HCT116 (cell line): ENCODE measurements around the gene ZNF236. TPM values are rescaled to one million over a fixed set of nuclear protein-coding genes. Genes with fewer than 3 reads are reported as not detected.

Experiments
- ATAC-seq: fragments of 200-7000 bp; cut with Tn5 transposase; 2 replicates; pipeline ENCODE4 v1.9.1; 2020; ENCODE audit warnings: mild to moderate bottlenecking, moderate library complexity
- BruUV-seq: library from RNA; stranded (reverse); fragments of 400-500 nt; replicated peaks from 2 replicates; lab custom pipeline; 2021; lab: Mats Ljungman, UMichigan
- CTCF ChIA-PET: fragments of 300-600 bp; sonication (Branson Sonifier 250); formaldehyde crosslinking; loops from one replicate; lab custom pipeline; 2021; ENCODE audit warnings: antibody characterized with exemption; lab: Charles Lee
- POLR2A ChIA-PET: fragments of 300-600, 350-600 bp; sonication (Branson Sonifier 250); formaldehyde crosslinking; loops from one replicate; lab custom pipeline; 2021; ENCODE audit warnings: antibody characterized with exemption; lab: Charles Lee
- RAD21 ChIA-PET, 2 experiments: fragments of 300-600 bp; sonication (Branson Sonifier 250); formaldehyde crosslinking; loops; one replicate each; lab custom pipeline; 2023; ENCODE audit warnings: low total read pairs in 2 of 2; ENCODE audit not compliant: uncharacterized antibody in 2 of 2, unreplicated experiment in 2 of 2, low non-redundant PET in 1 of 2; lab: Charles Lee
- DNase-seq: peaks from one replicate; pipeline ENCODE4 v3.0.0-alpha.2; 2010; ENCODE audit warnings: low read depth, low spot score
- H2AFZ ChIP-seq: fragments of 200-600 bp; shearing (Covaris generic), sonication (generic); 2 replicates; pipeline ENCODE4 v1.6.1; 2017; ENCODE audit warnings: low read depth, mixed run types, mixed read lengths, antibody characterized with exemption, low read length; ENCODE audit not compliant: poor library complexity, severe bottlenecking
- H3K27ac ChIP-seq: 2 replicates; pipeline ENCODE4 v1.5.1; 2012; ENCODE audit warnings: low read depth, low read length
- H3K27me3 ChIP-seq: fragments of 200-600 bp; sonication (generic); 2 replicates; pipeline ENCODE4 v1.6.1; 2016; ENCODE audit warnings: mixed run types, low read length, mixed read lengths; ENCODE audit not compliant: insufficient read depth
- H3K36me3 ChIP-seq, 2 experiments: fragments of 200-500 bp in 1 of 2; fragments of 200-600 bp in 1 of 2; sonication (Bioruptor generic) in 1 of 2; sonication (generic) in 1 of 2; 2 replicates each; pipeline versions ENCODE4 v1.5.1 to v1.6.1; 2014 to 2016; ENCODE audit warnings: low read length in 2 of 2, inconsistent platforms in 1 of 2, mixed read lengths in 1 of 2, mixed run types in 1 of 2; ENCODE audit not compliant: insufficient read depth in 2 of 2, control insufficient read depth in 1 of 2
- H3K4me1 ChIP-seq, 2 experiments: fragments of 200-600 bp in 1 of 2; sonication (generic) in 1 of 2; 2 replicates each; pipeline versions ENCODE4 v1.5.1 to v1.6.1; 2012 to 2017; ENCODE audit warnings: low read length in 2 of 2, inconsistent platforms in 1 of 2, mild to moderate bottlenecking in 1 of 2, mixed read lengths in 1 of 2, mixed run types in 1 of 2, moderate library complexity in 1 of 2; ENCODE audit not compliant: insufficient read depth in 2 of 2, control insufficient read depth in 1 of 2
- H3K4me2 ChIP-seq: fragments of 200-600 bp; sonication (generic); 2 replicates; pipeline ENCODE4 v1.6.1; 2017; ENCODE audit warnings: mixed run types, low read length, mixed read lengths
- H3K4me3 ChIP-seq, 2 experiments: fragments of 200-600 bp in 1 of 2; sonication (generic) in 1 of 2; replicated peaks in 1 of 2; 2 replicates each; pipeline ENCODE4 v1.5.1; 2011 to 2016; ENCODE audit warnings: low read length in 2 of 2, control low read depth in 1 of 2, low read depth in 1 of 2, mild to moderate bottlenecking in 1 of 2, mixed read lengths in 1 of 2, mixed run types in 1 of 2
- H3K79me2 ChIP-seq: fragments of 200-600 bp; sonication (generic); 2 replicates; pipeline ENCODE4 v1.6.1; 2017; ENCODE audit warnings: mild to moderate bottlenecking, mixed run types, low read length, moderate library complexity, mixed read lengths; ENCODE audit not compliant: insufficient read depth
- H3K9ac ChIP-seq: fragments of 200-600 bp; sonication (generic); 2 replicates; pipeline ENCODE4 v1.6.1; 2016; ENCODE audit warnings: low read length, mixed read lengths
- H3K9me2 ChIP-seq: fragments of 200-600 bp; sonication (generic), shearing (Covaris generic); 2 replicates; pipeline ENCODE4 v1.6.1; 2017; ENCODE audit warnings: mixed run types, mild to moderate bottlenecking, moderate library complexity; ENCODE audit not compliant: insufficient read depth
- H3K9me3 ChIP-seq, 2 experiments: fragments of 200-500 bp in 1 of 2; fragments of 200-600 bp in 1 of 2; sonication (Bioruptor generic) in 1 of 2; sonication (generic) in 1 of 2; 2 replicates each; pipeline ENCODE4 v1.6.1; 2014 to 2017; ENCODE audit warnings: low read length in 2 of 2, mixed read lengths in 2 of 2, inconsistent platforms in 1 of 2, low read depth in 1 of 2, mild to moderate bottlenecking in 1 of 2, mixed run types in 1 of 2, moderate library complexity in 1 of 2; ENCODE audit not compliant: control insufficient read depth in 1 of 2, insufficient read depth in 1 of 2
- H4K20me1 ChIP-seq: fragments of 200-600 bp; sonication (generic), shearing (Covaris generic); 2 replicates; pipeline ENCODE4 v1.6.1; 2017; ENCODE audit warnings: mixed run types, mild to moderate bottlenecking, moderate library complexity; ENCODE audit not compliant: insufficient read depth
- CBX3 ChIP-seq: IDR thresholded peaks from 2 replicates; pipeline ENCODE4 v1.6.1; 2012; ENCODE audit warnings: low read depth
- CEBPB ChIP-seq: IDR thresholded peaks from 2 replicates; pipeline ENCODE4 v1.6.1; 2012; ENCODE audit warnings: low read depth
- CTCF ChIP-seq, 3 experiments: fragments of 200-600 bp in 1 of 3; sonication (generic) in 1 of 3; IDR thresholded peaks in 2 of 3; conservative IDR thresholded peaks in 1 of 3; 2 replicates each; pipeline ENCODE4 v1.5.1; 2012 to 2017; ENCODE audit warnings: low read depth in 2 of 3, low read length in 2 of 3, antibody characterized with exemption in 1 of 3, borderline replicate concordance in 1 of 3, control low read depth in 1 of 3, mild to moderate bottlenecking in 1 of 3, mixed read lengths in 1 of 3, mixed run types in 1 of 3, moderate library complexity in 1 of 3; ENCODE audit not compliant: insufficient read depth in 1 of 3
- EZH2 ChIP-seq: fragments of 200-600 bp; sonication (generic); IDR thresholded peaks from 2 replicates; pipeline ENCODE4 v1.6.1; 2017; ENCODE audit warnings: antibody characterized with exemption, mixed run types
- EZH2phosphoT487 ChIP-seq: fragments of 200-600 bp; IDR thresholded peaks from 2 replicates; pipeline ENCODE4 v1.6.1; 2018; ENCODE audit warnings: antibody characterized with exemption, borderline replicate concordance
- JUND ChIP-seq: IDR thresholded peaks from 2 replicates; pipeline ENCODE4 v1.6.1; 2012
- MAX ChIP-seq: IDR thresholded peaks from 2 replicates; pipeline ENCODE4 v1.6.1; 2012
- POLR2AphosphoS5 ChIP-seq: IDR thresholded peaks from 2 replicates; pipeline ENCODE4 v1.6.1; 2011; ENCODE audit warnings: mild to moderate bottlenecking, low read depth, low read length, moderate library complexity
- RAD21 ChIP-seq: IDR thresholded peaks from 2 replicates; pipeline ENCODE4 v1.6.1; 2012; ENCODE audit warnings: low read depth, mild to moderate bottlenecking
- SIN3A ChIP-seq: IDR thresholded peaks from 2 replicates; pipeline ENCODE4 v1.6.1; 2012; ENCODE audit warnings: low read depth
- SRF ChIP-seq: IDR thresholded peaks from 2 replicates; pipeline ENCODE4 v1.6.1; 2012; ENCODE audit warnings: low read depth
- TCF7L2 ChIP-seq: IDR thresholded peaks from 2 replicates; pipeline ENCODE4 v1.7.0; 2011; ENCODE audit warnings: borderline replicate concordance, inconsistent platforms; ENCODE audit not compliant: insufficient read depth, insufficient read length; ENCODE audit errors: extremely low read depth
- YY1 ChIP-seq: IDR thresholded peaks from 2 replicates; pipeline ENCODE4 v1.6.1; 2011; ENCODE audit warnings: low read length, low read depth, moderate library complexity, mild to moderate bottlenecking; ENCODE audit not compliant: insufficient replicate concordance; ENCODE audit errors: extremely low read depth
- ZFX ChIP-seq: fragments of 450-650 bp; IDR thresholded peaks from 2 replicates; pipeline ENCODE4 v1.6.1; 2017
- intact Hi-C: fragments of 100-400 bp; cut with micrococcal nuclease; formaldehyde crosslinking; loops from 2 replicates; pipeline ENCODE4 v1.10.0; 2022
- total RNA-seq: library from RNA; stranded (reverse); gene quantifications from one replicate; pipeline ENCODE4 v1.2.1, GENCODE V29; 2021; ENCODE audit not compliant: unreplicated experiment

ZNF236 gene
- total RNA-seq, 1 experiment from 2014 or later: 15.0 TPM

GRCh38 chr18:76914314-76914713 lies 92.0 kb downstream of the ZNF236 start:
- Histone ChIP-seq H3K4me2 (no peak overlapping the region), H3K9ac (no peak overlapping the region), H3K27me3 (no peaks in the 10 kb centered on the region), H3K4me3 (no peak overlapping the region), H3K4me1 (no peaks in the 10 kb centered on the region), H2AFZ (no peak overlapping the region), H3K36me3 (peaks cover 5 to 16% of the 10 kb centered on the region in 2 experiments; a peak in 2 of 4 replicates), H3K9me3 (no peaks in the 10 kb centered on the region), H3K9me2 (no peaks in the 10 kb centered on the region), H3K79me2 (no peaks in the 10 kb centered on the region), H4K20me1 (no peaks in the 10 kb centered on the region), H3K27ac (no peak overlapping the region)
- ChIA-PET RAD21 (no interaction called here), POLR2A (no interaction called here), CTCF (no interaction called here)
- intact Hi-C loops: no loop called here
- no peak for DNase-seq
- ATAC-seq: no peak
- no TSS peak for BruUV-seq
- TF ChIP-seq RAD21 (no peak), SIN3A (no peak)

- DNase-seq (no peak), ATAC-seq (no peak)
- Histone ChIP-seq H3K4me3 (no peak overlapping the region), H3K4me2 (no peak overlapping the region), H3K79me2 (no peaks in the 10 kb centered on the region), H3K36me3 (peaks cover 5 to 18% of the 10 kb centered on the region in 2 experiments; a peak in 2 of 4 replicates), H3K4me1 (no peaks in the 10 kb centered on the region), H3K27me3 (no peaks in the 10 kb centered on the region), H3K27ac (no peak overlapping the region), H3K9ac (no peak overlapping the region), H2AFZ (no peak overlapping the region), H3K9me2 (no peaks in the 10 kb centered on the region), H4K20me1 (no peaks in the 10 kb centered on the region), H3K9me3 (no peaks in the 10 kb centered on the region)
- intact Hi-C loops: no loop called here
- TF ChIP-seq EZH2 (no peak), CEBPB (no peak), EZH2phosphoT487 (no peak), JUND (no peak), YY1 (no peak), CTCF (IDR thresholded peaks at IDR 0.05 in 2 of 3, conservative IDR thresholded peaks at IDR 0.05 in 1 of 3; ENCODE audit: borderline replicate concordance in 1 of 3, insufficient read depth in 1 of 3, low read depth in 2 of 3, low read length in 2 of 3) (no peak), MAX (no peak), TCF7L2 (no peak), ZFX (no peak), POLR2AphosphoS5 (no peak), CBX3 (no peak), SRF (no peak)
- no TSS peak for BruUV-seq
- RAD21 ChIA-PET: no interaction called here
- POLR2A ChIA-PET: no interaction called here
- CTCF ChIA-PET: no interaction called here
Measured at GRCh38 chr18:76914796-76915195, 92.4 kb downstream of the ZNF236 start.
